IgD-negative memory B cell (primary cell): ENCODE results near the gene RBFA. TPM values are rescaled to one million over a fixed set of nuclear protein-coding genes. Genes with fewer than 3 reads are reported as not detected.
"Not testable (repeated sequence)": the region's sequence is repeated elsewhere in the genome, so short reads cannot be mapped to it uniquely, and the experiment has no call there.

Source experiments
- H3K27ac Mint-ChIP-seq, 3 donors: one replicate each; pipeline ENCODE4 v1.8.0; 2020 to 2022; ENCODE audit warnings: mild to moderate bottlenecking in 3 of 3, mixed read lengths in 3 of 3, moderate library complexity in 1 of 3
- H3K27me3 Mint-ChIP-seq: one replicate; pipeline ENCODE4 v1.8.0; 2021; ENCODE audit warnings: mixed read lengths
- H3K36me3 Mint-ChIP-seq: one replicate; pipeline ENCODE4 v1.8.0; 2020; ENCODE audit warnings: mild to moderate bottlenecking, mixed read lengths
- H3K4me1 Mint-ChIP-seq, 3 donors: one replicate each; pipeline ENCODE4 v1.8.0; 2020 to 2022; ENCODE audit warnings: mixed read lengths in 3 of 3, mild to moderate bottlenecking in 1 of 3
- H3K4me3 Mint-ChIP-seq, 4 donors: one replicate each; pipeline ENCODE4 v1.8.0; 2020 to 2022; ENCODE audit warnings: mild to moderate bottlenecking in 4 of 4, mixed read lengths in 4 of 4, moderate library complexity in 3 of 4
- H3K9me3 Mint-ChIP-seq, 3 donors: one replicate each; pipeline ENCODE4 v1.8.0; 2020 to 2021; ENCODE audit warnings: mixed read lengths in 3 of 3, mild to moderate bottlenecking in 1 of 3
- polyA plus RNA-seq: library from polyadenylated mRNA; unstranded; fragments of 300-500 nt; fragmentation: Illumina TruSeq; gene quantifications from one replicate; pipeline ENCODE4 v1.2.3, GENCODE V29; 2021

The RBFA gene
- polyA plus RNA-seq, 1 donor from 2014 or later: 17.5 TPM

GRCh38 chr18:80009661-80010550 is 24.3 kb upstream of the RBFA start:
- peak overlapping the region in 2 of 3 donors; percentile 4 to 43 for H3K27ac Mint-ChIP-seq
- peaks cover 6 to 36% (median 16%) of the 10 kb centered on the region in 3 donors for H3K9me3 Mint-ChIP-seq
- peaks cover 0 to 5% (median under 1%) of the 10 kb centered on the region in 3 donors for H3K4me1 Mint-ChIP-seq
- H3K27me3 Mint-ChIP-seq: no peaks in the 10 kb centered on the region
- H3K4me3 Mint-ChIP-seq: no peak overlapping the region
- H3K36me3 Mint-ChIP-seq: peaks cover 8% of the 10 kb centered on the region

DNA sequence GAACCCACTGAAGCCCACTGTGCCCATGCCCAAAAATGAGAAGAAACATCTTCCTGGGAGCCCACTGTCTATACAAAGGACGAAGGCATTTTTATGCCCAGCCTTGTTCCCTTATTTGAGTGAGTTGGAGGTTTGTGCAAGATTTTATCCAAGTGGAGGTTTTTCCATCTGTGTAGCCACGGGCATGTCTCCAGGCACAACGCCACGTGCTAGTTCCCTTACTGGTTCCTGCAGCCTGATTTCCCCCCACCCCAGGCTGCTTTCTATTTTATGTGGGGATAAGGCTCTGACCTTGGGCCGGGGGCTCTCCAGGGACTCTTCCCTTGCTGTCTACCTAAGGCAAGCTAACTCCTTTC is 23.7 kb upstream of the RBFA start:
- peaks cover 0 to 2% (median 0%) of the 10 kb centered on the region in 3 donors for H3K4me1 Mint-ChIP-seq
- peak overlapping the region in 1 of 3 donors; percentile 43 for H3K27ac Mint-ChIP-seq
- peaks cover 6 to 36% (median 16%) of the 10 kb centered on the region in 3 donors for H3K9me3 Mint-ChIP-seq
- no peak overlapping the region for H3K4me3 Mint-ChIP-seq
- peaks cover 8% of the 10 kb centered on the region for H3K36me3 Mint-ChIP-seq
- no peaks in the 10 kb centered on the region for H3K27me3 Mint-ChIP-seq

DNA sequence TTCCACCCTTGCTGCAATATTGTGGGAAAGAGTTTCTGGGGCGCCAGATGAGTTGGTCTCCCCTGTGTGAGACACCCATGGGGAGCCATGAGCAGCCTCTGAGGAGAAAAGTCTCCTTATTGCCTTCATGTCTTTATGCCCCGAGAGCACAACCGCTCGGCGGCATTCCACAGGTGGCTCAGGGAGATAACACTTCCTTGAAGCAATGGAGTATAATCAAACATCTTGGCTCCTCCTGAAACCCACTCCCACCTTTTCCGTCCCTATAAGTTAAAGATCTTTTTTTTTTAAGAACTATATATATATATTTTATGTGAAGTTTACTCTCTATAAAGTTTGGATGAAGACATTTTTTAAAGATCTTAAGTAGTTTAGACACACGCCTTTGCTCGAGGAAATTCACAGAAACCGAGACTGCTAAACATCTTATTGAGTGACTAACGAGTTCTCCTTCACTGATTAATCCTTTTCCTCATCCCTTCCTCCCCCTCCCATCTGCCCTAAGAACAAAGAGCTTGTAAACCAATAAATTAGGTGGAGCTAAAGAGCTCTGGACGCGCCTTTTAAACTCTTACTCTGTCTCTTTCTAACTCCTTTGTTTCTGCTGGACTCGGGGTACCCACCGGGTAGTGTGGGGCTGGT is 22.6 kb upstream of the RBFA start:
- H3K27ac Mint-ChIP-seq, H3K36me3 Mint-ChIP-seq, H3K27me3 Mint-ChIP-seq, H3K4me3 Mint-ChIP-seq, H3K4me1 Mint-ChIP-seq: not testable (repeated sequence)
- peaks cover 6 to 36% (median 14%) of the 10 kb centered on the region in 3 donors for H3K9me3 Mint-ChIP-seq

DNA sequence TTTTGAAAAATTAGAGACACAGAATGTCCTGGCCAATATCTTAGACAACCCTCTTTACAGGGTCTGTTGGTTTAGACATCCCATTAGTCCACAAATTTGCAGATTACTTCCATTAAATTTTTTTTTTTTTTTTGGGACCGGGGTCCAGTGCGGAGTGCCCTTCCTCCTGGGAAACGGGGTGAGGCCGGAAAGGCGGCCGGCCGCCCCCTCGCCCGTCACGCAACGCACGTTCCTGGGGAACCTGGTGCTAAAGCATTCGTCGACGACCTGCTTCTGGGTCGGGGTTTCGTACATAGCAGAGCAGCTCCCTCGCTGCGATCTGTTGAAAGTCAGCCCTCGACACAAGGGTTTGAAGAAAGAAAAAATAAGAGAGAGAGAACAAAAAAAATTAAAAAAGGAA is 21.5 kb upstream of the RBFA start:
- Mint-ChIP-seq H3K27ac (no peak overlapping the region), H3K4me1 (no peaks in the 10 kb centered on the region), H3K4me3 (no peak overlapping the region), H3K36me3 (peaks cover 8% of the 10 kb centered on the region), H3K27me3 (no peaks in the 10 kb centered on the region), H3K9me3 (peaks cover 3 to 36% (median 14%) of the 10 kb centered on the region in 3 donors)

DNA sequence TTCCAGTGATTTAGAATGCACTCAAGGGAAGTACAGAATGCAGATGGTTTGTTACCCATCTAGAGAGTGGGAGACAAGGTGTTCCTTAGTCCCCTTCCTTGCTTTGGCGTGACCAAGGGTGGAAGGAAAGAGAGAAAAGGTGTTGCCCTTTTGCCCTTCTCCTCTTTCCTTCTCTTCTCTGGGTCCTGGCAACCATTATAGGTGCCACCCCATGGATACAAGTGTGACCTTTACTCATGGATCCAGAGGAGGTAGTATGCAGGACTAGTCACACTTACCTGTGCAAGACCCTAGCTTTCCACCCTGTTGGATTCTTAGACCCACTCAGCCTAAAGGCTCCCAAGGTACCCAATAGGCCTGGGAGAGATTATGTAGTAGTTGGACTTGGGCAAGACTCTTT is 11.6 kb upstream of the RBFA start:
- H3K27ac Mint-ChIP-seq: no peak overlapping the region
- peaks cover 15 to 46% (median 22%) of the 10 kb centered on the region in 3 donors for H3K9me3 Mint-ChIP-seq
- peaks cover 0 to 2% (median 0%) of the 10 kb centered on the region in 3 donors for H3K4me1 Mint-ChIP-seq
- peaks cover 8% of the 10 kb centered on the region for H3K36me3 Mint-ChIP-seq
- H3K27me3 Mint-ChIP-seq: no peaks in the 10 kb centered on the region
- H3K4me3 Mint-ChIP-seq: no peak overlapping the region

- no peak overlapping the region for H3K4me3 Mint-ChIP-seq
- H3K4me1 Mint-ChIP-seq: peaks cover 0 to 2% (median 0%) of the 10 kb centered on the region in 3 donors
- H3K36me3 Mint-ChIP-seq: peaks cover 8% of the 10 kb centered on the region
- H3K27ac Mint-ChIP-seq: no peak overlapping the region
- H3K27me3 Mint-ChIP-seq: no peaks in the 10 kb centered on the region
- H3K9me3 Mint-ChIP-seq: peaks cover 15 to 43% (median 19%) of the 10 kb centered on the region in 3 donors
Measured at GRCh38 chr18:80023173-80023572, 11.1 kb upstream of the RBFA start.

- Mint-ChIP-seq H3K27ac (peak overlapping the region in 1 of 3 donors; percentile 63), H3K27me3 (no peaks in the 10 kb centered on the region), H3K4me1 (peaks cover 0 to 2% (median 0%) of the 10 kb centered on the region in 3 donors), H3K9me3 (peaks cover 7 to 45% (median 17%) of the 10 kb centered on the region in 3 donors), H3K36me3 (peaks cover 12% of the 10 kb centered on the region), H3K4me3 (no peak overlapping the region)
Measured at GRCh38 chr18:80026363-80026762, 7.9 kb upstream of the RBFA start.

DNA sequence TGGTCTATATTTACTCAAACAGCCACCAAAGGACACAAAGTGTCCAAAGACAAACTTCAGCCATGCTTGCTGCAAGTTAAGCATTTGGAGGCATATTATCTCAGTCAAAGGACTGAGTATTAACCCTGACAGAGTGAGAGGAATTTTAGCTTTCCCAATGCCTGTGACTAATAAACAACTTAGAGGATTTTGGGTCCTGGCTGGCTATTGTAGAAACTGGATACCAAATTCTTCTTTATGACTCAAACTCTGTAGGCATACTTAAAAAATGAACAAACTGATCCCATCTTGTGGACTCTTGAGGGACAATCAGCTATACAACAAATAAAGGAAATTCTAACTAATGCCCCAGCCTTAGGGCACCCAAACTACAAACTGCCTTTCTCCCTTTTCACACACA is 6.5 kb upstream of the RBFA start:
- H3K4me1 Mint-ChIP-seq, H3K27me3 Mint-ChIP-seq, H3K27ac Mint-ChIP-seq, H3K4me3 Mint-ChIP-seq: not testable (repeated sequence)
- Mint-ChIP-seq H3K9me3 (peaks cover 7 to 49% (median 17%) of the 10 kb centered on the region in 3 donors), H3K36me3 (peaks cover 12% of the 10 kb centered on the region)

DNA sequence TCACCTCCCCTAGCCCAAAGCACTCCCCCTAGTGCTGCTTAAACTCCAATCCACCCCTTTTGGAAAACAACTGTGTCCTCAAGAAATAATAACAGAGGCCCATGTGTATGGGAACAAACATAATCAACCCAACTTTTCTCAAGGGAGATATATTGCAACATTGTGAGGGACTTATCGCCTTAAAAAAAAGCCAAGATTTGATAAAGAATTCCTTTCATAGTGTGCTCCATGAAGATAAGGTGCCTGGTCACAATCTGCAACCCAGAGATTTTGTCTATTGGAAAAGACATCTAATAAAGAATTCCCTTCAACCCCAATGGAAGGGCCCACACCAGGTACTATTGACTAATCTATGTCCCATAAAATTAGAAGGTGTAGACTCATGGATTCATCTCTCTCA is 4.5 kb upstream of the RBFA start:
- no peaks in the 10 kb centered on the region for H3K27me3 Mint-ChIP-seq
- peaks cover 6 to 10% (median 7%) of the 10 kb centered on the region in 3 donors for H3K4me1 Mint-ChIP-seq
- H3K4me3 Mint-ChIP-seq: no peak overlapping the region
- H3K36me3 Mint-ChIP-seq: peaks cover 9% of the 10 kb centered on the region
- no peak overlapping the region for H3K27ac Mint-ChIP-seq
- H3K9me3 Mint-ChIP-seq: peaks cover 7 to 35% (median 13%) of the 10 kb centered on the region in 3 donors

DNA sequence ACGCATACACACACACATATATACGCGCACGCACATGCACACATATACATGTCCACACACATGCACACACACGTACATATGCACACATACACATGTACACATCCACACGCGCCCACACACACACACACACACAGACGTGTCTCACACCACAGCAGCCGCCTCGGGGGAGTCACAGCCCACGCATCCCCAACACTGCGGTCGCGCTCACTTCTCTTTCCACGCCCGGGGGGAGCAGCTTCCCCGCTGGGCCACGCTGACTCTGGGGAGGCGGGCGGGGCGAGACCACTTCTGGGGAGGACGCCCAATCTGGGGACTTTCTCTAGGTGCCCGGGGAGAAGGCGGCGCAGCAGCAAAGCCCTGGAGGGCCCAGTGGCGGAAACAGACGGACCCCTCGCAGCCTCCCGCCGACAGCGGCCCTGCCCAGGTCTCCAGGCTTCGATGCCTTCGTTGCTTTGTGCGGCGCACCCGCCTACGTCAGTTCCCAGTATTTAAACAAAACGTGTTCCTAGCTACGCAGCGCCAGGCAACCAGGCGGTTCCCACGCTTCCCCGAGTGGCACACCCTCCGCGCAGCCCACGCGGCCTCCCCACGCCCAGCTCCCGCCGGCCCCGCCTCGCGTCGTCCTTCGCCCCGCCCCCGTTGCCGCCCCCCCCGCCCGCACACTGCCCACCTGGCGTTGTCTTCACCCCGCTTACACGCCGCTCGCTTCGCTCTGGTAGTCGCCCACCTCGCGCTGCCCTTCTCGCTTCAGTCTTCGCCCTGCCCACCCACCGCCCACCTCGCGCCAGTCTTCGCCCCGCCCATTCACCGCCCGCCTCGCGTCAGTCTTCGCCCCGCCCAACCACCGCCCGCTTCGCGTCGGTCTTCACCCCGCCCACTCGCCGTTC is 810 bp upstream of the RBFA start:
- H3K9me3 Mint-ChIP-seq: peaks cover 0 to 14% (median 7%) of the 10 kb centered on the region in 3 donors
- peaks cover 10 to 21% (median 21%) of the 10 kb centered on the region in 3 donors for H3K4me1 Mint-ChIP-seq
- H3K27ac Mint-ChIP-seq: peak overlapping the region; percentile 93 to 99 (median 93)
- no peaks in the 10 kb centered on the region for H3K27me3 Mint-ChIP-seq
- peaks cover 5% of the 10 kb centered on the region for H3K36me3 Mint-ChIP-seq
- peak overlapping the region; percentile 87 to 97 (median 94) for H3K4me3 Mint-ChIP-seq

- Mint-ChIP-seq H3K4me1 (peaks cover 10 to 25% (median 21%) of the 10 kb centered on the region in 3 donors), H3K27ac (peak overlapping the region; percentile 9 to 94 (median 93)), H3K36me3 (peaks cover 3% of the 10 kb centered on the region)
Measured at GRCh38 chr18:80034852-80035406, 695 bp downstream of the RBFA start.

DNA sequence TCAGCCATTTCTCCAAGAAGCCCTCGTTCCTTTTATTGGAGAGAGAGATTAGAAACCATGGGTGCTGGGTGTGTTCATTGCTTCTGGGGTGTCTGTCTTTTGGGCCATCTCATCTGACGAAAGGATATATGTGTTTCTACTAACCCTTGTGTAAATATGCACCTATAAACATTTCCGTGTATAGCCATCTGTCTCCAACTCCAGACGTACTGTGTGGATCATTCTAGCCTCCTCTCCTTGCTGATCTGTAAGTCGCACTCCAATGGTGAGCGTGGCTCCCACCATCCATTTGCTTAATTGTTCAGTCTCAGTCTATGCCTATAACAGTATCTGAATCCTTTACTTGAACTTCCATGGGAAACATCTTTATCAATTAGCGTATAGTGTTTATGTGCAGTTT is 1.8 kb downstream of the RBFA start:
- H3K36me3 Mint-ChIP-seq: peaks cover 7% of the 10 kb centered on the region
- H3K4me1 Mint-ChIP-seq: peaks cover 10 to 25% (median 21%) of the 10 kb centered on the region in 3 donors
- H3K27me3 Mint-ChIP-seq: no peaks in the 10 kb centered on the region
- peak overlapping the region; percentile 21 to 93 (median 53) for H3K27ac Mint-ChIP-seq
- peak overlapping the region; percentile 25 to 95 (median 82) for H3K4me3 Mint-ChIP-seq
- H3K9me3 Mint-ChIP-seq: peaks cover 0 to 6% (median 5%) of the 10 kb centered on the region in 3 donors

More at GRCh38 chr18:80034852-80035406, 695 bp downstream of the RBFA start:
- Mint-ChIP-seq H3K9me3 (peaks cover 0 to 11% (median 5%) of the 10 kb centered on the region in 3 donors), H3K4me3 (peak overlapping the region; percentile 87 to 97 (median 94)), H3K27me3 (no peaks in the 10 kb centered on the region)

DNA sequence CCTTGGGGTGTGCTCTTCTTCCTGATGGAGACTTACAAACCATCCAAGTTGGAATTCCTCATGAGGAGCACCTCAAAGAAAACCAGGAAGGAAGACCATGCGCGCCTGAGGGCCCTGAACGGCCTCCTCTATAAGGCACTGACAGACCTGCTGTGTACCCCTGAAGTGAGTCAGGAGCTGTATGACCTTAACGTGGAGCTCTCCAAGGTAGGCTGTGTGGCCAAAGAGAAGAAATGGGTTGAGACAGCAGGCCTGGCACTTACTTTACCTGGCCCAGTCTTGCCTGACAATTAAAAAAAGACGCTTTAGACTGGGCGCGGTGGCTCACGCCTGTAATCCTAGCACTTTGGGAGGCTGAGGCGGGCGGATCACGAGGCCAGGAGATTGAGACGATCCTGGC is 3.1 kb downstream of the RBFA start:
- no peaks in the 10 kb centered on the region for H3K27me3 Mint-ChIP-seq
- H3K27ac Mint-ChIP-seq: no peak overlapping the region
- H3K36me3 Mint-ChIP-seq: peaks cover 11% of the 10 kb centered on the region
- peaks cover 10 to 25% (median 21%) of the 10 kb centered on the region in 3 donors for H3K4me1 Mint-ChIP-seq
- H3K9me3 Mint-ChIP-seq: peaks cover 0 to 5% (median 3%) of the 10 kb centered on the region in 3 donors
- no peak overlapping the region for H3K4me3 Mint-ChIP-seq
